ENCODE results near the gene BIN2.

Gene BIN2

DNA sequence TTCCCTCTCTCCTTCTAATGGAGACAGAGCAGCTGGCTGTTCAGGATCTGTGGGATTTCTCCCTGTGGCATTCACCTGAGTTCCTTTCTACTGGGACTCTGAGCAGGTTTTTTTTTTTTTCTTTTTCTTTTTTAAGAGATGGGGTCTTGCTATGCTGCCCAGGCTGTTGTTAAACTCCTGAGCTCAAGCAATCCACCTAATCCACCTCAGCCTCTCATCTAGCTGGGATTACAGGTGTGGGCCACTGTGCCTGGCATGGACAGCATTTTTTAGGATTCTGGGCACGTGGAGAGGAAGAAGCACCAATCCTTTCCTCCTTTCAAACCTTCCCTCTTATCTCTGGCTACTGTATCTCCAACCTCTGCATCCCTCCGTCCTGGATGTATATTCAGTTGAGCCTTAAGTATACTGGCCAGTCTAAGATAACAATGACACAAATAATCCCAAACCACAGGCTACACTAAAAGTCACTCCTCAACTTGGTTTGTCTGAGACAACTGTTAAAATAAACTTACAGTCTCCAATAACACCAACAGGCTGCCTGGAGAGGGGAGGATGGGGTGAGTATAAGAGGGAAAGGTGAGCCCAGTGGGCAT, 38.9 kb upstream of the BIN2 start:
- H3K27me3 ChIP-seq (ENCODE audit: control insufficient read depth in 1 of 2, insufficient read depth in 2 of 2, low read length in 2 of 2), result no peaks in the 10 kb centered on the region
- H3K9me3 ChIP-seq (ENCODE audit: control insufficient read depth in 1 of 2, low read length in 2 of 2), result no peaks in the 10 kb centered on the region
- peaks cover 10 to 39% of the 10 kb centered on the region in 2 donors for H3K36me3 ChIP-seq (ENCODE audit: control insufficient read depth in 1 of 2, insufficient read depth in 2 of 2, low read length in 2 of 2)
- H3K4me3 ChIP-seq (ENCODE audit: low read depth in 1 of 2, low read length in 2 of 2), result no peak overlapping the region
- H3K9ac ChIP-seq (ENCODE audit: low read depth in 1 of 2, low read length in 2 of 2), result no peak overlapping the region
- H3K4me1 ChIP-seq (ENCODE audit: control insufficient read depth in 1 of 2, insufficient read depth in 2 of 2, low read length in 2 of 2), result peaks cover 8 to 10% of the 10 kb centered on the region in 2 donors
- no peak overlapping the region for H3K27ac ChIP-seq (ENCODE audit: low read depth, low read length)

- Histone ChIP-seq H3K27me3 (ENCODE audit: control insufficient read depth in 1 of 2, insufficient read depth in 2 of 2, low read length in 2 of 2) (no peaks in the 10 kb centered on the region), H3K9ac (ENCODE audit: low read depth in 1 of 2, low read length in 2 of 2) (no peak overlapping the region), H3K36me3 (ENCODE audit: control insufficient read depth in 1 of 2, insufficient read depth in 2 of 2, low read length in 2 of 2) (peaks cover 10 to 42% of the 10 kb centered on the region in 2 donors), H3K27ac (ENCODE audit: low read depth, low read length) (no peak overlapping the region), H3K4me3 (ENCODE audit: low read depth in 1 of 2, low read length in 2 of 2) (no peak overlapping the region), H3K4me1 (ENCODE audit: control insufficient read depth in 1 of 2, insufficient read depth in 2 of 2, low read length in 2 of 2) (peaks cover 8 to 10% of the 10 kb centered on the region in 2 donors), H3K9me3 (ENCODE audit: control insufficient read depth in 1 of 2, low read length in 2 of 2) (no peaks in the 10 kb centered on the region)
These were observed 38.3 kb upstream of the BIN2 start for GRCh38 chr12:51362307-51362706.

- Histone ChIP-seq H3K9me3 (ENCODE audit: control insufficient read depth in 1 of 2, low read length in 2 of 2) (no peaks in the 10 kb centered on the region), H3K4me3 (ENCODE audit: low read depth in 1 of 2, low read length in 2 of 2) (no peak overlapping the region), H3K27me3 (ENCODE audit: control insufficient read depth in 1 of 2, insufficient read depth in 2 of 2, low read length in 2 of 2) (no peaks in the 10 kb centered on the region), H3K27ac (ENCODE audit: low read depth, low read length) (no peak overlapping the region), H3K4me1 (ENCODE audit: control insufficient read depth in 1 of 2, insufficient read depth in 2 of 2, low read length in 2 of 2) (peaks cover 8 to 10% of the 10 kb centered on the region in 2 donors), H3K9ac (ENCODE audit: low read depth in 1 of 2, low read length in 2 of 2) (no peak overlapping the region), H3K36me3 (ENCODE audit: control insufficient read depth in 1 of 2, insufficient read depth in 2 of 2, low read length in 2 of 2) (peaks cover 10 to 48% of the 10 kb centered on the region in 2 donors)
These were observed 37.4 kb upstream of the BIN2 start for GRCh38 chr12:51361161-51362016.

- Histone ChIP-seq H3K4me3 (ENCODE audit: low read depth in 1 of 2, low read length in 2 of 2) (no peak overlapping the region), H3K9me3 (ENCODE audit: control insufficient read depth in 1 of 2, low read length in 2 of 2) (no peaks in the 10 kb centered on the region), H3K27me3 (ENCODE audit: control insufficient read depth in 1 of 2, insufficient read depth in 2 of 2, low read length in 2 of 2) (no peaks in the 10 kb centered on the region), H3K27ac (ENCODE audit: low read depth, low read length) (no peak overlapping the region), H3K4me1 (ENCODE audit: control insufficient read depth in 1 of 2, insufficient read depth in 2 of 2, low read length in 2 of 2) (peaks cover 8 to 10% of the 10 kb centered on the region in 2 donors), H3K9ac (ENCODE audit: low read depth in 1 of 2, low read length in 2 of 2) (no peak overlapping the region), H3K36me3 (ENCODE audit: control insufficient read depth in 1 of 2, insufficient read depth in 2 of 2, low read length in 2 of 2) (peaks cover 10 to 48% of the 10 kb centered on the region in 2 donors)
These were observed 36.3 kb upstream of the BIN2 start for GRCh38 chr12:51360315-51360714.

DNA sequence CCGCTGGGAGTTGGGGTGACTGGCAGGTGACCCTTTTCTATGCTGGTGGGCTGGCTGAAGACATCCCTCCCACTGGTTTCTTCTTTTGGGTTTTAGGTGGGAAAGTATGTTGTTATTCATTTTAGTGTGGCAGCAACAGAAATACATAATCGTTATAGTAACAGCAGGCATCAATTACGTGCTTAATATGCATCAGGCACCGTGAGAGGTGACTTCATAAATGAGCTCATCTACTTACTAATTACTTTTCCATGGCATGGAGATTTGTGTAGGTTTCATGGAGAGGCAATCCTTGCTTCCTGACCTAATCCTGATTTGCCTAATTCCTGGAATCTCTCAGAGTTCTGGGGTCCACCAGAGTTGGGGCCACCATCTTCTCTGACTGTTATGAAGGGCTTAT, 35.9 kb upstream of the BIN2 start:
- peaks cover 8 to 10% of the 10 kb centered on the region in 2 donors for H3K4me1 ChIP-seq (ENCODE audit: control insufficient read depth in 1 of 2, insufficient read depth in 2 of 2, low read length in 2 of 2)
- H3K9ac ChIP-seq (ENCODE audit: low read depth in 1 of 2, low read length in 2 of 2), result no peak overlapping the region
- H3K9me3 ChIP-seq (ENCODE audit: control insufficient read depth in 1 of 2, low read length in 2 of 2), result no peaks in the 10 kb centered on the region
- no peak overlapping the region for H3K4me3 ChIP-seq (ENCODE audit: low read depth in 1 of 2, low read length in 2 of 2)
- H3K36me3 ChIP-seq (ENCODE audit: control insufficient read depth in 1 of 2, insufficient read depth in 2 of 2, low read length in 2 of 2), result peaks cover 10 to 52% of the 10 kb centered on the region in 2 donors
- no peak overlapping the region for H3K27ac ChIP-seq (ENCODE audit: low read depth, low read length)
- no peaks in the 10 kb centered on the region for H3K27me3 ChIP-seq (ENCODE audit: control insufficient read depth in 1 of 2, insufficient read depth in 2 of 2, low read length in 2 of 2)

DNA sequence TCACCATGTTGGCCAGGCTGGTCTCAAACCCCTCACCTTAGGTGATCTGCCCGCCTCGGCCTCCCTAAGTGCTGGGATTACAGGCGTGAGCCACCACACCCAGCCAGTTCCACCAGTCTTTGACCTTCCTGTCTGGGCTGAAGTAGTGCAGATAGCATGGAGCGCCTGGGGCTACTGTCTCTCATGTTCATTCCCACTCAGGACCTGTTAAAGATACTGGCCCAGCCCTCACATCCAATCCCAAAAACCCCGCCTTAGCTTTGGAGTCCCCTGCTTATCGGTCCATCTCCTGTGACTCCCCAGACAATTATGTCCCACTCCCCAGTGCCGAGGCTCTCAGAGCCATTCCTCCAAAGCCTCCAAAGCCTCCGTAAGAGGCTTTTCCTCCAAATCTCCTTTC, 34.5 kb upstream of the BIN2 start:
- Histone ChIP-seq H3K36me3 (ENCODE audit: control insufficient read depth in 1 of 2, insufficient read depth in 2 of 2, low read length in 2 of 2) (peaks cover 10 to 48% of the 10 kb centered on the region in 2 donors), H3K27ac (ENCODE audit: low read depth, low read length) (no peak overlapping the region), H3K9me3 (ENCODE audit: control insufficient read depth in 1 of 2, low read length in 2 of 2) (no peaks in the 10 kb centered on the region), H3K27me3 (ENCODE audit: control insufficient read depth in 1 of 2, insufficient read depth in 2 of 2, low read length in 2 of 2) (no peaks in the 10 kb centered on the region), H3K4me1 (ENCODE audit: control insufficient read depth in 1 of 2, insufficient read depth in 2 of 2, low read length in 2 of 2) (peaks cover 0 to under 1% of the 10 kb centered on the region in 2 donors), H3K9ac (ENCODE audit: low read depth in 1 of 2, low read length in 2 of 2) (no peak overlapping the region), H3K4me3 (ENCODE audit: low read depth in 1 of 2, low read length in 2 of 2) (no peak overlapping the region)

DNA sequence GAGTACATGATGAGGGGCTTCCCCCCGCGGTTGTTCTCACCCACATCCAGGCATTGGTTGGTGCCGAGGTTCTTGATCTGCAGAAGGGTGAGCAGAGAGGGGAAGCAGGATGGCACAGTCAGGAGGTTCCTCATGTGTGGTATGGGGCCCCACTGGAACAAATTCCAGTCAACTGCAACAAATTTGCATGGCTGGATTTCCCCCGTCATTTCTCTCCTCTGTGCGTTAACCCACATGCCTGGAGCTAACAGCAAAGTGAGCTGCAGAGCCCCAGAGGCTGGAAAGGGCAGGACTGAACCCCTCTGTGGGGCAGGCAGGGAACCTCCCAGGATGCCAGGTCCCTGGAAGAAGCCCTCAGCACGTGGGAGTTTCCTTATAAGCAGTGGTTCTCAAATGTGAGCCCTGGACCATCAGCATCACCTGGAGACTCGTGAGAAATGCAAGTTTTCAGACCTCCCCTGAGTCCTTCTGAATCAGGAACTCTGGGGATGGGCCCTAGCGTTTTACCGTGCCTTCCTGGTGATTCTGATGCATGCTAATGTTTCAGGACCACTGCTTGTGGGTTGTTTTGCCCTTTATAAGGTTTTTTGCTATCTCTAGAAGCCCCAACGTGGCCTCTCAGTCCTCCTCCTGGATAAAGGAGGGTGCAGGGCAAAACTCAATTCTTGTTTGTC, 33.5 kb upstream of the BIN2 start:
- no peaks in the 10 kb centered on the region for H3K9me3 ChIP-seq (ENCODE audit: control insufficient read depth in 1 of 2, low read length in 2 of 2)
- H3K4me1 ChIP-seq (ENCODE audit: control insufficient read depth in 1 of 2, insufficient read depth in 2 of 2, low read length in 2 of 2), result no peaks in the 10 kb centered on the region
- no peak overlapping the region for H3K9ac ChIP-seq (ENCODE audit: low read depth in 1 of 2, low read length in 2 of 2)
- peaks cover 10 to 48% of the 10 kb centered on the region in 2 donors for H3K36me3 ChIP-seq (ENCODE audit: control insufficient read depth in 1 of 2, insufficient read depth in 2 of 2, low read length in 2 of 2)
- no peak overlapping the region for H3K4me3 ChIP-seq (ENCODE audit: low read depth in 1 of 2, low read length in 2 of 2)
- no peak overlapping the region for H3K27ac ChIP-seq (ENCODE audit: low read depth, low read length)
- H3K27me3 ChIP-seq (ENCODE audit: control insufficient read depth in 1 of 2, insufficient read depth in 2 of 2, low read length in 2 of 2), result no peaks in the 10 kb centered on the region

DNA sequence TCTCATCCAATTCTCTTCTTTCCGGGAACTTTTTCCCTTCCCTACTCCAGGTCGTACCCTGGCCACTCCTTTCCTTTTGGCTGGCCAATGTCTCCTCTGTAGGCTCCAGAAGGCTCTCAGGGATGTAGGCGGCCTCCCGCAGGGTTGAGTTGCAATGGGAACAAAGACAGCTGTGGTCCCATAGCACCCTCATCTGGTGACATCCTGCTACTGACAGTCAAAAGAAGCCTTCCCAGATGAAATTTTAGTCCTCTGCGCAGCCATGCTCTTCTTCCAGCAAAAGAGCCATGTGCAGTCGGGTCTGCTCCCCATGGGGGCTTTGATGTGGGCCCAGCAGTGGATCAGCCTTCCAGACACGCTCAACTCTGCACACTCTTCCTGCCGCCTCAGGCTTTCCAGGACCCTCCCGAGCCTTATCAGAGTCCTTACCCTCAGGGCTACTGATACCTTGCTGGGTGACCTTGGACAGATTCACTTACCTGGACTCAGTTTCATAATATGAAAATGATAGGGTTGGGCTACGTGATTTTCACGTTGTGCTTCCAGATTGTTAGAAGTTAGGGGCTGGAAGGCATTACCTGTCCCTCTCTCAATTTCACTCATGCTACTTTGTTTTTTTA, 28.0 kb upstream of the BIN2 start:
- Histone ChIP-seq H3K27me3 (ENCODE audit: control insufficient read depth in 1 of 2, insufficient read depth in 2 of 2, low read length in 2 of 2) (no peaks in the 10 kb centered on the region), H3K9ac (ENCODE audit: low read depth in 1 of 2, low read length in 2 of 2) (no peak overlapping the region), H3K4me1 (ENCODE audit: control insufficient read depth in 1 of 2, insufficient read depth in 2 of 2, low read length in 2 of 2) (peaks cover 0 to 5% of the 10 kb centered on the region in 2 donors), H3K27ac (ENCODE audit: low read depth, low read length) (no peak overlapping the region), H3K4me3 (ENCODE audit: low read depth in 1 of 2, low read length in 2 of 2) (no peak overlapping the region), H3K9me3 (ENCODE audit: control insufficient read depth in 1 of 2, low read length in 2 of 2) (no peaks in the 10 kb centered on the region), H3K36me3 (ENCODE audit: control insufficient read depth in 1 of 2, insufficient read depth in 2 of 2, low read length in 2 of 2) (peaks cover 0 to 7% of the 10 kb centered on the region in 2 donors)

DNA sequence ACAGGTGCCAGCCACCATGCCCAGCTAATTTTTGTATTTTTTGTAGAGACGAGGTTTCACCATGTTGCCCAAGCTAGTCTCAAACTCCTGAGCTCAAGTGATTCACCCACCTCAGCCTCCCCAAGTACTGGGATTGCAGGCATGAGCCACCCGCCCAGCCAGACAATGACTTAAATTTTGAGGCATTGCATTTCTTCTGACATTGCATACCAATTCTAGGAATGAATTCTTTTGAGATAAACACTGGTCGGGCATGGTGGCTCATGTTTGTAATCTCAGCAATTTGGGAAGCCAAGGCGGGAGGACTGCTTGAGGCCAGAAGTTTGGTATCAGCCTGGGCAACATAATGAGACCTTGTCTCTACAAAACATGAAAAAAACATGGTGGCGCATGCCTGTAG, 25.1 kb upstream of the BIN2 start:
- Histone ChIP-seq H3K36me3 (ENCODE audit: control insufficient read depth in 1 of 2, insufficient read depth in 2 of 2, low read length in 2 of 2) (no peaks in the 10 kb centered on the region), H3K4me3 (ENCODE audit: low read depth in 1 of 2, low read length in 2 of 2) (no peak overlapping the region), H3K9ac (ENCODE audit: low read depth in 1 of 2, low read length in 2 of 2) (no peak overlapping the region), H3K4me1 (ENCODE audit: control insufficient read depth in 1 of 2, insufficient read depth in 2 of 2, low read length in 2 of 2) (peaks cover 0 to 5% of the 10 kb centered on the region in 2 donors), H3K27ac (ENCODE audit: low read depth, low read length) (no peak overlapping the region), H3K9me3 (ENCODE audit: control insufficient read depth in 1 of 2, low read length in 2 of 2) (no peaks in the 10 kb centered on the region), H3K27me3 (ENCODE audit: control insufficient read depth in 1 of 2, insufficient read depth in 2 of 2, low read length in 2 of 2) (no peaks in the 10 kb centered on the region)

DNA sequence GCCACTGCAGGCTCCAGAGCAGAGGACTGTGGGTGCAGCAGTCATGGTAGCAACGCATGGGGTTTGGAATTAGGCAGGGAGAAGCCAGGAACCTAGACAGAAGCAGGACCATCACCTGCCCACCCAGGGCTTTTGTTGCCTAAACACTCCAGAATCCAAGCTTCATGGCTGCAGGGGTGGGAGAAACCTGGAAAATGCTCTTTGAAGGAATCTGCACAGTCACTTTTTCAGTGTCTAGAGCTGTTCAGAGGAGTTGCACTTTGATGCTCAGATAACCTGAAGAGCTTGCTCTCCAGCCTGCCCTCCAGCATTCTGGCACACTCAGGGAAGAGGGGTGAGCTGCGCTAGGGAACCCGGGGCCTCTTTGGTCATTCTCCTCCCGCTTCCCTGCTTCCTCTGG, 24.1 kb upstream of the BIN2 start:
- Histone ChIP-seq H3K36me3 (ENCODE audit: control insufficient read depth in 1 of 2, insufficient read depth in 2 of 2, low read length in 2 of 2) (no peaks in the 10 kb centered on the region), H3K27me3 (ENCODE audit: control insufficient read depth in 1 of 2, insufficient read depth in 2 of 2, low read length in 2 of 2) (no peaks in the 10 kb centered on the region), H3K27ac (ENCODE audit: low read depth, low read length) (no peak overlapping the region), H3K4me1 (ENCODE audit: control insufficient read depth in 1 of 2, insufficient read depth in 2 of 2, low read length in 2 of 2) (peaks cover 0 to 5% of the 10 kb centered on the region in 2 donors), H3K9me3 (ENCODE audit: control insufficient read depth in 1 of 2, low read length in 2 of 2) (no peaks in the 10 kb centered on the region), H3K9ac (ENCODE audit: low read depth in 1 of 2, low read length in 2 of 2) (no peak overlapping the region), H3K4me3 (ENCODE audit: low read depth in 1 of 2, low read length in 2 of 2) (no peak overlapping the region)
